HFF-Myc (cell line): ENCODE data around the gene DOLPP1.

ENCODE experiments used
- DNase-seq: peaks from one replicate; pipeline ENCODE4 v3.0.0-alpha.2; 2011; ENCODE audit warnings: low read depth; ENCODE audit errors: extremely low read depth
- H3K4me3 ChIP-seq: replicated peaks from 2 replicates; pipeline ENCODE4 v1.5.1; 2011; ENCODE audit warnings: low read depth, mild to moderate bottlenecking, control low read depth, low read length
- TF ChIP-seq, protein P1 (sequence below): IDR thresholded peaks from 2 replicates; pipeline ENCODE4 v1.5.1; 2012; ENCODE audit warnings: mild to moderate bottlenecking, low read depth, low read length, control low read depth; ENCODE audit errors: missing control alignments

The DOLPP1 gene

DNA sequence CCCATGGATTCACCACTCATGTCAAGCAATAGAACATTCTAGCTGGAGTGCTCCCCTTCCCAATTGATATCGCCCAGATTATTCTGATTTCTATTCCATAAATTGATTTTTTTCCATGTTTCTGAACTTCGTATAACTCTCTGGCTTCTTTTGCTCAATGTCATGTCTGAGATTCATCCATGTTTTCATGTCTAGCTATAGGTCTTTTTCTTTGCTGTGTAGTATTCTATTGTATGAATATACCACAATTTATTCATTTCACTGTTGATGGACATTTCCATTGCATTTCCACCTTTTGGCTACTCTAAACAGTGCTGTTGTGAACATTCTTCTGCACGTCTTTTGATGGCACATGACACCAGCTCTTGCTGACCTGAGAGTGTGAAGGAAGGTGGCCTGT, 49.9 kb downstream of the DOLPP1 start:
- no peak overlapping the region for H3K4me3 ChIP-seq
- TF ChIP-seq, protein P1, sequence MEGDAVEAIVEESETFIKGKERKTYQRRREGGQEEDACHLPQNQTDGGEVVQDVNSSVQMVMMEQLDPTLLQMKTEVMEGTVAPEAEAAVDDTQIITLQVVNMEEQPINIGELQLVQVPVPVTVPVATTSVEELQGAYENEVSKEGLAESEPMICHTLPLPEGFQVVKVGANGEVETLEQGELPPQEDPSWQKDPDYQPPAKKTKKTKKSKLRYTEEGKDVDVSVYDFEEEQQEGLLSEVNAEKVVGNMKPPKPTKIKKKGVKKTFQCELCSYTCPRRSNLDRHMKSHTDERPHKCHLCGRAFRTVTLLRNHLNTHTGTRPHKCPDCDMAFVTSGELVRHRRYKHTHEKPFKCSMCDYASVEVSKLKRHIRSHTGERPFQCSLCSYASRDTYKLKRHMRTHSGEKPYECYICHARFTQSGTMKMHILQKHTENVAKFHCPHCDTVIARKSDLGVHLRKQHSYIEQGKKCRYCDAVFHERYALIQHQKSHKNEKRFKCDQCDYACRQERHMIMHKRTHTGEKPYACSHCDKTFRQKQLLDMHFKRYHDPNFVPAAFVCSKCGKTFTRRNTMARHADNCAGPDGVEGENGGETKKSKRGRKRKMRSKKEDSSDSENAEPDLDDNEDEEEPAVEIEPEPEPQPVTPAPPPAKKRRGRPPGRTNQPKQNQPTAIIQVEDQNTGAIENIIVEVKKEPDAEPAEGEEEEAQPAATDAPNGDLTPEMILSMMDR = no peak
- no peak for DNase-seq

DNA sequence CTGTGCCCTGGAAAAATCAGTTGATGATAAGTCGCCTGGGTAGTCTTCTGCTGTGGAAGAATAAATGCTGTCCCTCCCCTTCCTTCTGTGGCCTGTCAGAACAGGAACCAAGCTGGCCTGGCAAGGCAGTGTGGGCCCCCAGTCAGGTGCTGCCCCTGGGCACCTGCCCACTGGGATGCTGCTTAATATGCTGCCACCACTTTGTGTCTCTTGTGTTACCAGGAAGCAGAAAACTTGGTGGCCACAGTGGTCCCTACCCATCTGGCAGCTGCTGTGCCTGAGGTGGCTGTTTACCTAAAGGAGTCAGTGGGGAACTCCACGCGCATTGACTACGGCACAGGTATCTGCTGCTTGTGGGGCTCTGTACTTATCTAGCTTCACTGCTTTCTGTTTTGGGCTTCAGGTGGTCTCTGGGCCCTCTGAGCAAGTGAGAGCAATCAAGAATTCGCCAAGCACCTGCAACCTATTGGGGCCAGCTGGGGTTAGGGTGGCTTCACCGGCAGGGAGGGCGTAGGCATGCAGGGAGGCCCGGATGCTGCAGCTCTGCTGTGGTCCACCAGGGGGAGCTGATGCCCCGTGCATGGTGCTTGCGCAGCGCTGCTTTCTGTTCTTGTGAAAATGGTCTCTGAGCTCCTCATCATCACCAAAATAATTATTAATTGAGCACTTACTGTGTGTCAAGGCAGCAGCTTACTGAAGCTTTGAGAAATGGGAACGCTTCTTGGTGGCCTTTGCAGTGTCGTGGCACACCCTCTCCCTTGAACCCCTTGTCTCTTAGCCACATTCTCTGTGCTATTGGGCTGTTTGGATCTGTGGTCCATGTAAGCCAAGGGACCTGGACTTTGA, 50.6 kb downstream of the DOLPP1 start:
- TF ChIP-seq, protein P1 = peak; percentile 100
- no peak overlapping the region for H3K4me3 ChIP-seq
- DNase-seq = no peak

DNA sequence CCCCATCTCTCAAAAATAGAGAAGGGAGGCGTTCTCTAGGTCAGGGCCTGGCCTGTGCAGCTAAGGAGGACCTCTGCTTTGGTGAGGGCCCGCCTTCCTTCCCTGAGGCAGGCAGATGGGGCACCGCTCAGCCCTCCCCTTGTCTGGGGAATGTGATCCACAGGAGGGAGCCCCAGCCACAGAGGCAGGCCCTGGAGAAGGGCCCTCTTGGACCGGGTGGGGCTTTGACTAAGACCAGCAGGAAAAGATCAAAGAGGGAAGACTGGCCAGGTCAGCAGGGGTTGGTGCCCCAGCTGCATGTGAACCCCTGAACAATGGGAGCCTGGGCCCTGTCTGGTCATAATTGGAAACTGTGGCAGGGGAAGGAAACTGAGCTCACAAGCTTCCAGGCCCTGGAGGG, 52.2 kb downstream of the DOLPP1 start:
- DNase-seq = no peak
- TF ChIP-seq, protein P1 = no peak

GRCh38 chr9:129135476-129135875, 54.6 kb downstream of the DOLPP1 start:
- TF ChIP-seq, protein P1 = no peak
- no peak for DNase-seq
- no peak overlapping the region for H3K4me3 ChIP-seq

More for the DNA sequence above, 52.2 kb downstream of the DOLPP1 start:
- H3K4me3 ChIP-seq = no peak overlapping the region

GRCh38 chr9:129136446-129137035, 55.6 kb downstream of the DOLPP1 start:
- DNase-seq = no peak
- TF ChIP-seq, protein P1 = no peak
- H3K4me3 ChIP-seq = no peak overlapping the region

DNA sequence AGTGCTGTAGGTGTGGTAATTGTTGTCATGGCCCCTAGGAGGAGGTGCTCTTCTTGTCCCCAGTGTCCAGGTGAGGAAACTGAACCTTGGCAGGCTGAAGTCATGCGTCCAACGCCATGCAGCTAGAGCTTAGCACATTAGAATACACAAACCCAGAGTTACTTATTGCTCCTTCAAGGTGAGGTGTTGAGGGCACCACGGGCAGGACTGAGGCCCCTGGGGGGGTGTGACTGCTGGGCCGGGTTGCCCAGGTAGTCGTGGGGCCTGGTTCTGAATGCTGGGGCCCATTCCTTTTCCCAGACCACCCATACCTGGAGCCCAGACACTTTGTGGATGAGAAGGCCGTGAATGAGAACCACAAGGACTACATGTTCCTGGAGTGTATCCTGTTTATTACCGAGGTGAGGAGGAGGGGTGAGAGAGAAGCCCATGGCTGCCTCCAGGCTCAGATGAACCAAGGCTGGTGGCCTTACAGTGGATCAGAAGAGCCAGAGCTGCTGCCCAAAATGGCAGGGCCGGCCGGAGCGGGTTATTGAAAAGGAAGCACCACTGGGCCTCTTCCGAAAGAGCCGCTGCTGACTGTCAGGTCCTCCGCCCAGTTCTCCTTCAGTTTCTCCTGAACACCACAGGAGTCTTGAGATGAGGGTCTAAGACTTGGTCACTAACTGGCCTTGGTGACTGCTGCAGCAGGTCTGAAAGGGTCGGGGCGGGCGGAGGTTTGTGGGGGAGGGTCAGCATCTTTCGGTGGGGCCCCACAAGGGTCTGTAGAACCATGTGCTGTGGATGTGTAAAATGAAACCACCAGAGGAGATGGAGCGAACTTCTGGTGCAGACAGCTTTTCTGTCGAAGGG, 56.6 kb downstream of the DOLPP1 start:
- no peak overlapping the region for H3K4me3 ChIP-seq
- TF ChIP-seq, protein P1 = no peak
- DNase-seq = no peak
